Measurements from ENCODE around the gene NEK7. TPM values are rescaled to one million over a fixed set of nuclear protein-coding genes. Genes with fewer than 3 reads are reported as not detected.

Gene NEK7
- total and polyA plus RNA-seq, 2 of the 4 experiments (the other 2 are of a cell fraction): 89.0 to 467 TPM

DNA sequence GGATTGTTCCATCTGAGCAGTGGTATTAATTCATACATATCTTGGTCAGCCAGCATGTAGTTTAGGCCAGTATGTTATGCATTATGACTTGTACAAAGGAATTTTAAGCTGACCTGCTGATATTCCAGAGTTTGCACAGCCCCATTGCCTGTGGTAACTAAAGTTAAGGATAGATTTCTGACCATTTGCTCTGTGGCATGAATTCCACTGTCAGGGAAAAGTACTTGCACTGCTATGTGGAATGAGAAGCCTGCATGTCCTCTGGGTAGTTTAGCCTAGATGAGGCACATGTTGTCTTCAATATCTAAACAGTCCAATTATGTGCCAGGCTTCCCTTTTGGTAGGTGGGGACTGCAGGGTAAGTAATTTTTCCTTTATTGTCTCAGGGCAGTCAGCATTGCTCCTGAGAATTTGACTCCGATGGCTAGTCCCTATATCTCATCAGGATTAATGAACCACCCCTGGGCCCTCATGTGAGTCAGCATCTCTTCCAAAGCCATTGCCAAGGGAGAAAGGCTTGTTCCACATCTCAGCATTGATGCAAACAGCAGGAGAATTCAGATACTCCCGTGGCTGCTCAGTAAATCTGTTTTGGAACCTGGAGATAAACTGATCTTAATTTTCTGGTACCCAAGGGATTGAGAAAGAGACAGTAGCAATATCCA, 30.2 kb downstream of the NEK7 start:
- Histone ChIP-seq H2AK5ac (ENCODE audit: low read depth, low read length) (no peak overlapping the region), H3K4me3 (ENCODE audit: insufficient read depth, low read depth, low read length) (no peak overlapping the region), H3K9me3 (ENCODE audit: control insufficient read depth, insufficient read depth, low read length) (no peaks in the 10 kb centered on the region), H3K27me3 (ENCODE audit: control insufficient read depth, insufficient read depth, low read length) (no peaks in the 10 kb centered on the region), H2AFZ (replicated peaks; ENCODE audit: low read length, poor library complexity) (no peak overlapping the region), H2BK20ac (ENCODE audit: low read depth, low read length) (no peak overlapping the region), H3K36me3 (ENCODE audit: control insufficient read depth, insufficient read depth, low read length) (no peaks in the 10 kb centered on the region), H4K20me1 (ENCODE audit: insufficient read depth, low read length) (peaks cover 45% of the 10 kb centered on the region), H4K8ac (ENCODE audit: low read depth in 2 of 2, low read length in 2 of 2) (no peak overlapping the region), H3K18ac (ENCODE audit: low read depth, low read length) (no peak overlapping the region), H3K23ac (ENCODE audit: low read depth, low read length) (no peak overlapping the region; the same call in 1 of the 2 replicates), H2BK120ac (ENCODE audit: low read depth, low read length) (no peak overlapping the region), H3K9me1 (ENCODE audit: insufficient read depth, low read length) (no peaks in the 10 kb centered on the region; the same call in 1 of the 2 replicates), H3K4me2 (ENCODE audit: low read depth, low read length) (no peak overlapping the region), H2AK9ac (replicated peaks; ENCODE audit: low read depth, low read length, poor library complexity) (no peak overlapping the region), H3K56ac (ENCODE audit: extremely low read depth, insufficient read depth, low read length) (no peak overlapping the region), H4K91ac (ENCODE audit: insufficient read depth, low read depth, low read length) (no peak overlapping the region), H3K27ac (ENCODE audit: insufficient read depth, low read length) (no peak overlapping the region), H3K4ac (ENCODE audit: low read depth, low read length) (no peak overlapping the region), H3K79me1 (ENCODE audit: low read depth in 1 of 2, low read length in 2 of 2) (peaks cover 15 to 56% of the 10 kb centered on the region in 2 experiments; a peak in 3 of 4 replicates), H2BK15ac (ENCODE audit: low read depth, low read length) (no peak overlapping the region), H2BK5ac (ENCODE audit: low read depth, low read length, poor library complexity, severe bottlenecking) (no peak overlapping the region), H3K9ac (ENCODE audit: low read depth, low read length) (no peak overlapping the region), H3K14ac (replicated peaks; ENCODE audit: low read depth, low read length) (no peak overlapping the region), H4K5ac (ENCODE audit: low read depth, low read length) (no peak overlapping the region), H3K4me1 (ENCODE audit: control insufficient read depth, insufficient read depth, low read length) (peaks cover 8% of the 10 kb centered on the region; the same call in 1 of the 2 replicates)
- BruUV-seq (replicated peaks): no TSS peak
- ChIA-PET CTCF (interaction anchor here (0.6 kb wide), 1 partner anchor 128 kb away, joined by 3 read pairs; no protein-coding TSS in a partner anchor), POLR2A (ENCODE audit: unreplicated experiment) (no interaction called here)
- intact Hi-C loops (cut with micrococcal nuclease): no loop called here
- WGBS, 2 experiments (ENCODE audit: extremely low coverage in 2 of 2, insufficient read length in 1 of 2): no CpG with 5 or more reads among the region's 2 CpGs
- DNase-seq (peak; percentile 24), ATAC-seq (ENCODE audit: low read depth) (peak; percentile 53)
- TF ChIP-seq, protein P1, sequence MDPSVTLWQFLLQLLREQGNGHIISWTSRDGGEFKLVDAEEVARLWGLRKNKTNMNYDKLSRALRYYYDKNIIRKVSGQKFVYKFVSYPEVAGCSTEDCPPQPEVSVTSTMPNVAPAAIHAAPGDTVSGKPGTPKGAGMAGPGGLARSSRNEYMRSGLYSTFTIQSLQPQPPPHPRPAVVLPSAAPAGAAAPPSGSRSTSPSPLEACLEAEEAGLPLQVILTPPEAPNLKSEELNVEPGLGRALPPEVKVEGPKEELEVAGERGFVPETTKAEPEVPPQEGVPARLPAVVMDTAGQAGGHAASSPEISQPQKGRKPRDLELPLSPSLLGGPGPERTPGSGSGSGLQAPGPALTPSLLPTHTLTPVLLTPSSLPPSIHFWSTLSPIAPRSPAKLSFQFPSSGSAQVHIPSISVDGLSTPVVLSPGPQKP (IDR thresholded peaks at IDR 0.05; ENCODE audit: borderline replicate concordance, low read depth, low read length): no peak
- TF ChIP-seq CEBPB (IDR thresholded peaks at IDR 0.05; ENCODE audit: low read depth, low read length) (no peak), RAD21 (IDR thresholded peaks at IDR 0.05; ENCODE audit: low read length) (no peak), MAZ (IDR thresholded peaks at IDR 0.05; ENCODE audit: borderline replicate concordance, low read depth, low read length) (no peak), FOS (IDR thresholded peaks at IDR 0.05; ENCODE audit: low read depth, low read length) (no peak), NFE2L2 (IDR thresholded peaks at IDR 0.05; ENCODE audit: low read depth, low read length) (no peak), CHD1 (IDR thresholded peaks at IDR 0.05; ENCODE audit: low read depth, low read length) (no peak), BHLHE40 (IDR thresholded peaks at IDR 0.05; ENCODE audit: low read depth, low read length) (no peak), MAFK (IDR thresholded peaks at IDR 0.05; ENCODE audit: low read depth, low read length) (no peak), RCOR1 (IDR thresholded peaks at IDR 0.05; ENCODE audit: insufficient replicate concordance, low read length) (no peak), SMC3 (IDR thresholded peaks at IDR 0.05; ENCODE audit: low read depth, low read length) (no peak), MXI1 (IDR thresholded peaks at IDR 0.05; ENCODE audit: borderline replicate concordance, low read depth, low read length) (no peak), POLR2A (IDR thresholded peaks at IDR 0.05; ENCODE audit: low read depth, low read length) (no peak), RFX5 (IDR thresholded peaks at IDR 0.05; ENCODE audit: low read depth, low read length) (no peak)
- TF ChIP-seq, protein P2, sequence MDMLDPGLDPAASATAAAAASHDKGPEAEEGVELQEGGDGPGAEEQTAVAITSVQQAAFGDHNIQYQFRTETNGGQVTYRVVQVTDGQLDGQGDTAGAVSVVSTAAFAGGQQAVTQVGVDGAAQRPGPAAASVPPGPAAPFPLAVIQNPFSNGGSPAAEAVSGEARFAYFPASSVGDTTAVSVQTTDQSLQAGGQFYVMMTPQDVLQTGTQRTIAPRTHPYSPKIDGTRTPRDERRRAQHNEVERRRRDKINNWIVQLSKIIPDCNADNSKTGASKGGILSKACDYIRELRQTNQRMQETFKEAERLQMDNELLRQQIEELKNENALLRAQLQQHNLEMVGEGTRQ (IDR thresholded peaks at IDR 0.05; ENCODE audit: low read depth, low read length): no peak
- TF ChIP-seq, protein P3, sequence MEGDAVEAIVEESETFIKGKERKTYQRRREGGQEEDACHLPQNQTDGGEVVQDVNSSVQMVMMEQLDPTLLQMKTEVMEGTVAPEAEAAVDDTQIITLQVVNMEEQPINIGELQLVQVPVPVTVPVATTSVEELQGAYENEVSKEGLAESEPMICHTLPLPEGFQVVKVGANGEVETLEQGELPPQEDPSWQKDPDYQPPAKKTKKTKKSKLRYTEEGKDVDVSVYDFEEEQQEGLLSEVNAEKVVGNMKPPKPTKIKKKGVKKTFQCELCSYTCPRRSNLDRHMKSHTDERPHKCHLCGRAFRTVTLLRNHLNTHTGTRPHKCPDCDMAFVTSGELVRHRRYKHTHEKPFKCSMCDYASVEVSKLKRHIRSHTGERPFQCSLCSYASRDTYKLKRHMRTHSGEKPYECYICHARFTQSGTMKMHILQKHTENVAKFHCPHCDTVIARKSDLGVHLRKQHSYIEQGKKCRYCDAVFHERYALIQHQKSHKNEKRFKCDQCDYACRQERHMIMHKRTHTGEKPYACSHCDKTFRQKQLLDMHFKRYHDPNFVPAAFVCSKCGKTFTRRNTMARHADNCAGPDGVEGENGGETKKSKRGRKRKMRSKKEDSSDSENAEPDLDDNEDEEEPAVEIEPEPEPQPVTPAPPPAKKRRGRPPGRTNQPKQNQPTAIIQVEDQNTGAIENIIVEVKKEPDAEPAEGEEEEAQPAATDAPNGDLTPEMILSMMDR (conservative IDR thresholded peaks at IDR 0.05; ENCODE audit: low read depth, low read length): no peak
- dilution Hi-C loops (cut with HindIII; ENCODE audit: low sequenced_read_pairs, unreplicated experiment): no loop called here
- in situ Hi-C loops (cut with MboI; ENCODE audit: low sequenced_read_pairs): no loop called here
